UCSD-AML1 (cell line): ENCODE data around the gene PPP6R2.

Source experiments
- DNase-seq: peaks from one replicate; lab custom pipeline; 2025; ENCODE audit not compliant: unreplicated experiment; lab: John Stamatoyannopoulos, UW

Gene PPP6R2

GRCh38 chr22:50464451-50464850, 121.3 kb downstream of the PPP6R2 start:
- DNase-seq = no peak

GRCh38 chr22:50465066-50465930, 122.2 kb downstream of the PPP6R2 start:
- DNase-seq = no peak

- no peak for DNase-seq
Observed at GRCh38 chr22:50467341-50467740, 124.2 kb downstream of the PPP6R2 start.

GRCh38 chr22:50467773-50468440, 124.8 kb downstream of the PPP6R2 start:
- no peak for DNase-seq

GRCh38 chr22:50468626-50469025, 125.5 kb downstream of the PPP6R2 start:
- DNase-seq = no peak

- peak; percentile 86 for DNase-seq
Observed at GRCh38 chr22:50469377-50470305, 126.5 kb downstream of the PPP6R2 start.

- no peak for DNase-seq
Observed at GRCh38 chr22:50470491-50470890, 127.4 kb downstream of the PPP6R2 start.

- DNase-seq = no peak
Observed at GRCh38 chr22:50471197-50471847, 128.2 kb downstream of the PPP6R2 start.

GRCh38 chr22:50471962-50472361, 128.8 kb downstream of the PPP6R2 start:
- DNase-seq = no peak

GRCh38 chr22:50473088-50473487, 130.0 kb downstream of the PPP6R2 start:
- peak; percentile 31 for DNase-seq

GRCh38 chr22:50473855-50474671, 130.9 kb downstream of the PPP6R2 start:
- DNase-seq = no peak

GRCh38 chr22:50474710-50475651, 131.9 kb downstream of the PPP6R2 start, which contains the start of gene SBF1:
Gene SBF1, minus strand, starts transcription at chr22:50475035. Its CDS starts 195 bp downstream, at chr22:50474840.
- DNase-seq = peak; percentile 91

GRCh38 chr22:50475652-50476002, 132.5 kb downstream of the PPP6R2 start:
- DNase-seq = no peak

- no peak for DNase-seq
Observed at GRCh38 chr22:50476868-50477267, 133.7 kb downstream of the PPP6R2 start.

GRCh38 chr22:50477923-50478322, 134.8 kb downstream of the PPP6R2 start:
- DNase-seq = no peak

GRCh38 chr22:50479721-50480120, 136.6 kb downstream of the PPP6R2 start:
- DNase-seq = no peak

GRCh38 chr22:50481045-50481439, 137.9 kb downstream of the PPP6R2 start:
- no peak for DNase-seq

- peak; percentile 66 for DNase-seq
Observed at GRCh38 chr22:50481440-50482106, 138.4 kb downstream of the PPP6R2 start, which contains the start of gene ADM2. Gene ADM2, plus strand, starts transcription at chr22:50481543. Its CDS starts 305 bp downstream, at chr22:50481848.
